ENCODE measurements around the gene RCAN2. TPM values are rescaled to one million over a fixed set of nuclear protein-coding genes. Genes with fewer than 3 reads are reported as not detected.

RCAN2 gene
- total and polyA plus RNA-seq, 2 donors (not counting 3 experiments of a cell fraction or from before 2014, with no cell fraction given): 0.07 to 0.33 TPM

DNA sequence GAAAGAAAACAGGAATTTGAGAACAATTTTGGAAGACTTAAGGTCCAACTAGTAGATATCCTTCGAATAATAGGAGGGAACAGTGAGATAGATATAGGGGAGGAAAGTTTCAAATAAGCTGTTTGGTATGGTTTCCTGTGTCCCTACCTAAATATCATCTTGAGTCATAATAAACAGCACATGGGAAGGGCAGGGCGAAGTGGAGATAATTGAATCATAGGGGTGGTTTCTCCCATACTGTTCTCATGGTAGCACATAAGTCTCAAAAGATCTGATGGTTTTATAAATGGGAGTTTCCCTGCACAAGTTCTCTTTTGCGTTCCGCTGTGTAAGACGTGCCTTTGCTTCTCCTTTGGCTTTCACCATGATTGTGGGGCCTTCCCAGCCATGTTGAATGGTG, 281.0 kb downstream of the RCAN2 start:
- Histone ChIP-seq H4K20me1 (replicated peaks; ENCODE audit: control insufficient read depth, extremely low read depth, insufficient read depth, low read length) (no peaks in the 10 kb centered on the region), H3K79me2 (ENCODE audit: control insufficient read depth, insufficient read depth, low read length) (no peaks in the 10 kb centered on the region), H3K27me3 (ENCODE audit: control insufficient read depth in 2 of 2, insufficient read depth in 2 of 2, low read length in 2 of 2) (peaks cover 0 to 2% of the 10 kb centered on the region in 2 experiments), H3K36me3 (ENCODE audit: control insufficient read depth in 2 of 2, extremely low read depth in 1 of 2, insufficient read depth in 2 of 2, low read length in 2 of 2) (no peaks in the 10 kb centered on the region), H3K9me3 (replicated peaks; ENCODE audit: control insufficient read depth, insufficient read depth, low read length) (no peaks in the 10 kb centered on the region), H3K27ac (ENCODE audit: insufficient read depth, low read depth, low read length) (no peak overlapping the region), H2AFZ (ENCODE audit: low read depth, low read length) (no peak overlapping the region), H3K4me1 (ENCODE audit: control insufficient read depth, extremely low read depth, insufficient read depth, low read length) (no peaks in the 10 kb centered on the region), H3K4me2 (ENCODE audit: insufficient read depth, low read length) (no peak overlapping the region), H3K4me3 (replicated peaks in 1 of 3; ENCODE audit: insufficient read depth in 1 of 3, low read depth in 1 of 3, low read length in 3 of 3) (no peak overlapping the region), H3K9me1 (replicated peaks; ENCODE audit: control insufficient read depth, extremely low read depth, insufficient read depth, low read length) (no peaks in the 10 kb centered on the region), H3K9ac (replicated peaks; ENCODE audit: extremely low read depth, insufficient read depth, low read length) (no peak overlapping the region)
- BruUV-seq (replicated peaks): no TSS peak
- DNase-seq (ENCODE audit: low read depth, low spot score): no peak
- TF ChIP-seq, protein P1, sequence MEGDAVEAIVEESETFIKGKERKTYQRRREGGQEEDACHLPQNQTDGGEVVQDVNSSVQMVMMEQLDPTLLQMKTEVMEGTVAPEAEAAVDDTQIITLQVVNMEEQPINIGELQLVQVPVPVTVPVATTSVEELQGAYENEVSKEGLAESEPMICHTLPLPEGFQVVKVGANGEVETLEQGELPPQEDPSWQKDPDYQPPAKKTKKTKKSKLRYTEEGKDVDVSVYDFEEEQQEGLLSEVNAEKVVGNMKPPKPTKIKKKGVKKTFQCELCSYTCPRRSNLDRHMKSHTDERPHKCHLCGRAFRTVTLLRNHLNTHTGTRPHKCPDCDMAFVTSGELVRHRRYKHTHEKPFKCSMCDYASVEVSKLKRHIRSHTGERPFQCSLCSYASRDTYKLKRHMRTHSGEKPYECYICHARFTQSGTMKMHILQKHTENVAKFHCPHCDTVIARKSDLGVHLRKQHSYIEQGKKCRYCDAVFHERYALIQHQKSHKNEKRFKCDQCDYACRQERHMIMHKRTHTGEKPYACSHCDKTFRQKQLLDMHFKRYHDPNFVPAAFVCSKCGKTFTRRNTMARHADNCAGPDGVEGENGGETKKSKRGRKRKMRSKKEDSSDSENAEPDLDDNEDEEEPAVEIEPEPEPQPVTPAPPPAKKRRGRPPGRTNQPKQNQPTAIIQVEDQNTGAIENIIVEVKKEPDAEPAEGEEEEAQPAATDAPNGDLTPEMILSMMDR (IDR thresholded peaks at IDR 0.05; ENCODE audit: extremely low read depth in 1 of 2, insufficient read depth in 1 of 2, low read depth in 1 of 2, low read length in 2 of 2): no peak
- no peak for TF ChIP-seq POLR2A (IDR thresholded peaks at IDR 0.05; ENCODE audit: low read depth, low read length)
- TF ChIP-seq, protein P2, sequence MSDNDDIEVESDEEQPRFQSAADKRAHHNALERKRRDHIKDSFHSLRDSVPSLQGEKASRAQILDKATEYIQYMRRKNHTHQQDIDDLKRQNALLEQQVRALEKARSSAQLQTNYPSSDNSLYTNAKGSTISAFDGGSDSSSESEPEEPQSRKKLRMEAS (IDR thresholded peaks at IDR 0.05; ENCODE audit: insufficient read depth, insufficient read length): no peak
- no peak for TF ChIP-seq MYC (IDR thresholded peaks at IDR 0.05; ENCODE audit: low read depth, low read length)
- FAIRE-seq: no peak
- ChIA-PET POLR2A (no interaction called here), CTCF (no interaction called here)
- intact Hi-C loops (cut with micrococcal nuclease) (no loop called here), dilution Hi-C loops (cut with MboI; ENCODE audit: extremely low pct_ligation_motif_present, low sequenced_read_pairs) (no loop called here)

DNA sequence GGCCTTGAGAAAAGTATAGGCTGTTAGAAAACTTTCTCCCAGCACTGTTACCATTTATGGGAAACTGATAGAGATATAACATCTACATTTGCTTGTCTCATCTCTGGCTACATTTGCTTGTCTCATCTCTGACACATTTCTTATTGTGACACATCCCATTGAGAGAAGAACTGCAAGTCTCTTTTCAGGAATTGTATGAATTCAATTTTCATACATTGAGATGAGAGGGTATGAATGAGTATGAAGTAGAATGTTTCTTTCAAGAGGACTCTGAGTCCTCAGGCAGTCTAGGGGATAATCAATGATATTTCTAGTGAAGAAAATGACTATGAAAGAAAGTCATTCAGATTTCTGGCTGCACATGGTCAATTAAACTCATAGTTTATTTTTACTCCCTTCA, 282.9 kb downstream of the RCAN2 start:
- Histone ChIP-seq H3K27me3 (ENCODE audit: control insufficient read depth in 2 of 2, insufficient read depth in 2 of 2, low read length in 2 of 2) (no peaks in the 10 kb centered on the region), H3K4me2 (ENCODE audit: insufficient read depth, low read length) (no peak overlapping the region), H3K36me3 (ENCODE audit: control insufficient read depth in 2 of 2, extremely low read depth in 1 of 2, insufficient read depth in 2 of 2, low read length in 2 of 2) (no peaks in the 10 kb centered on the region), H3K4me1 (ENCODE audit: control insufficient read depth, extremely low read depth, insufficient read depth, low read length) (no peaks in the 10 kb centered on the region), H4K20me1 (replicated peaks; ENCODE audit: control insufficient read depth, extremely low read depth, insufficient read depth, low read length) (no peaks in the 10 kb centered on the region), H3K27ac (ENCODE audit: insufficient read depth, low read depth, low read length) (no peak overlapping the region), H2AFZ (ENCODE audit: low read depth, low read length) (no peak overlapping the region), H3K9ac (replicated peaks; ENCODE audit: extremely low read depth, insufficient read depth, low read length) (no peak overlapping the region), H3K9me1 (replicated peaks; ENCODE audit: control insufficient read depth, extremely low read depth, insufficient read depth, low read length) (no peaks in the 10 kb centered on the region), H3K79me2 (ENCODE audit: control insufficient read depth, insufficient read depth, low read length) (no peaks in the 10 kb centered on the region), H3K9me3 (replicated peaks; ENCODE audit: control insufficient read depth, insufficient read depth, low read length) (no peaks in the 10 kb centered on the region), H3K4me3 (replicated peaks in 1 of 3; ENCODE audit: insufficient read depth in 1 of 3, low read depth in 1 of 3, low read length in 3 of 3) (no peak overlapping the region)
- dilution Hi-C loops (cut with MboI; ENCODE audit: extremely low pct_ligation_motif_present, low sequenced_read_pairs) (no loop called here), intact Hi-C loops (cut with micrococcal nuclease) (no loop called here)
- TF ChIP-seq GATA2 (IDR thresholded peaks at IDR 0.05; ENCODE audit: insufficient read depth, insufficient read length, low read depth, low read length) (no peak), POLR2AphosphoS5 (IDR thresholded peaks at IDR 0.05; ENCODE audit: insufficient read depth, low read depth, low read length) (no peak), MYC (IDR thresholded peaks at IDR 0.05; ENCODE audit: low read depth, low read length) (no peak), POLR2A (IDR thresholded peaks at IDR 0.05; ENCODE audit: low read depth, low read length) (no peak), FOS (IDR thresholded peaks at IDR 0.05; ENCODE audit: borderline replicate concordance, insufficient read depth, low read length) (no peak), EZH2 (IDR thresholded peaks at IDR 0.05; ENCODE audit: borderline replicate concordance, low read depth, low read length, severe bottlenecking) (no peak), JUN (IDR thresholded peaks at IDR 0.05; ENCODE audit: borderline replicate concordance, insufficient read depth, insufficient read length, low read depth) (no peak)
- TF ChIP-seq, protein P1 (IDR thresholded peaks at IDR 0.05; ENCODE audit: extremely low read depth in 1 of 2, insufficient read depth in 1 of 2, low read depth in 1 of 2, low read length in 2 of 2): no peak
- TF ChIP-seq, protein P2 (IDR thresholded peaks at IDR 0.05; ENCODE audit: insufficient read depth, insufficient read length): no peak
- CTCF ChIA-PET: interaction anchor here (0.9 to 2.9 kb wide), 3 partner anchors 9 to 118 kb away, joined by 3 to 17 read pairs (median 4); no protein-coding TSS in a partner anchor
- no peak for DNase-seq (ENCODE audit: low read depth, low spot score)
- POLR2A ChIA-PET: no interaction called here
- no TSS peak for BruUV-seq (replicated peaks)
- no peak for FAIRE-seq
